Trophoblast cell (in vitro differentiated cells and primary cell): ENCODE results near the gene PXDC1.

Source experiments
- DNase-seq, 2 donors: peaks; one replicate each; pipeline ENCODE4 v3.0.0-alpha.2; 2016
- H2AFZ ChIP-seq: 2 replicates; pipeline ENCODE4 v1.6.1; 2013; ENCODE audit warnings: low read length, moderate library complexity, mild to moderate bottlenecking; ENCODE audit not compliant: insufficient read depth, poor library complexity
- H2AK5ac ChIP-seq: 2 replicates; pipeline ENCODE4 v1.6.1; 2013; ENCODE audit warnings: mild to moderate bottlenecking, low read length
- H2BK120ac ChIP-seq: 2 replicates; pipeline ENCODE4 v1.6.1; 2013; ENCODE audit warnings: low read length, mild to moderate bottlenecking, moderate library complexity; ENCODE audit not compliant: insufficient read depth, poor library complexity
- H2BK12ac ChIP-seq: 2 replicates; pipeline ENCODE4 v1.6.1; 2013; ENCODE audit warnings: mild to moderate bottlenecking, low read length, moderate library complexity
- H2BK5ac ChIP-seq: 2 replicates; pipeline ENCODE4 v1.6.1; 2013; ENCODE audit warnings: low read length, low read depth, moderate library complexity, mild to moderate bottlenecking; ENCODE audit not compliant: poor library complexity
- H3K14ac ChIP-seq: 2 replicates; pipeline ENCODE4 v1.6.1; 2013; ENCODE audit warnings: mild to moderate bottlenecking, low read length
- H3K18ac ChIP-seq: 2 replicates; pipeline ENCODE4 v1.6.1; 2013; ENCODE audit warnings: mild to moderate bottlenecking, low read length
- H3K23ac ChIP-seq: 2 replicates; pipeline ENCODE4 v1.6.1; 2013; ENCODE audit warnings: low read length
- H3K27ac ChIP-seq: 2 replicates; pipeline ENCODE4 v1.5.1; 2013; ENCODE audit warnings: low read depth, mild to moderate bottlenecking, inconsistent platforms, low read length, moderate library complexity
- H3K27me3 ChIP-seq: 2 replicates; pipeline ENCODE4 v1.6.1; 2013; ENCODE audit warnings: inconsistent platforms, mild to moderate bottlenecking, low read length, moderate library complexity; ENCODE audit not compliant: insufficient read depth
- H3K36me3 ChIP-seq, 2 experiments: 1 replicate in 1 of 2; 2 replicates in 1 of 2; pipeline ENCODE4 v1.6.1; 2013; ENCODE audit warnings: low read length in 2 of 2, mild to moderate bottlenecking in 2 of 2, moderate library complexity in 1 of 2; ENCODE audit not compliant: insufficient read depth in 2 of 2, control insufficient read depth in 1 of 2
- H3K4ac ChIP-seq: 2 replicates; pipeline ENCODE4 v1.6.1; 2013; ENCODE audit warnings: low read depth, mild to moderate bottlenecking, low read length, moderate library complexity
- H3K4me1 ChIP-seq, 2 experiments: 1 replicate in 1 of 2; 2 replicates in 1 of 2; pipeline ENCODE4 v1.6.1; 2013; ENCODE audit warnings: low read length in 2 of 2, mild to moderate bottlenecking in 2 of 2, moderate library complexity in 1 of 2; ENCODE audit not compliant: insufficient read depth in 2 of 2, control insufficient read depth in 1 of 2
- H3K4me2 ChIP-seq: 2 replicates; pipeline ENCODE4 v1.6.1; 2013; ENCODE audit warnings: inconsistent platforms, mild to moderate bottlenecking, low read length, moderate library complexity
- H3K4me3 ChIP-seq: 2 replicates; pipeline ENCODE4 v1.5.1; 2013; ENCODE audit warnings: mild to moderate bottlenecking, low read depth, low read length, inconsistent platforms
- H3K79me1 ChIP-seq: one replicate; pipeline ENCODE4 v1.6.1; 2013; ENCODE audit warnings: low read length
- H3K79me2 ChIP-seq: 2 replicates; pipeline ENCODE4 v1.6.1; 2013; ENCODE audit warnings: low read length, mild to moderate bottlenecking; ENCODE audit not compliant: control insufficient read depth, insufficient read depth, poor library complexity
- H3K9ac ChIP-seq: 2 replicates; pipeline ENCODE4 v1.6.1; 2013; ENCODE audit warnings: mild to moderate bottlenecking, low read length
- H3K9me3 ChIP-seq: 2 replicates; pipeline ENCODE4 v1.6.1; 2013; ENCODE audit warnings: low read depth, mild to moderate bottlenecking, control low read depth, inconsistent platforms, low read length; ENCODE audit not compliant: insufficient read depth
- H4K12ac ChIP-seq: 2 replicates; pipeline ENCODE4 v1.6.1; 2013; ENCODE audit warnings: low read depth, mild to moderate bottlenecking, low read length, moderate library complexity
- H4K8ac ChIP-seq: 2 replicates; pipeline ENCODE4 v1.6.1; 2013; ENCODE audit warnings: low read depth, mild to moderate bottlenecking, low read length, moderate library complexity
- H4K91ac ChIP-seq: one replicate; pipeline ENCODE4 v1.6.1; 2013; ENCODE audit warnings: low read depth, mild to moderate bottlenecking, low read length, moderate library complexity
- WGBS: extraction: QIAGEN DNeasy Blood & Tissue Kit; methylation state at CpG from one replicate; pipeline ENCODE4 v1.1.7; 2013; ENCODE audit warnings: missing lambda C conversion rate; ENCODE audit not compliant: insufficient read length, insufficient coverage; ENCODE audit errors: extremely low coverage; 5-methylcytosine and 5-hydroxymethylcytosine counted together

The PXDC1 gene

DNA sequence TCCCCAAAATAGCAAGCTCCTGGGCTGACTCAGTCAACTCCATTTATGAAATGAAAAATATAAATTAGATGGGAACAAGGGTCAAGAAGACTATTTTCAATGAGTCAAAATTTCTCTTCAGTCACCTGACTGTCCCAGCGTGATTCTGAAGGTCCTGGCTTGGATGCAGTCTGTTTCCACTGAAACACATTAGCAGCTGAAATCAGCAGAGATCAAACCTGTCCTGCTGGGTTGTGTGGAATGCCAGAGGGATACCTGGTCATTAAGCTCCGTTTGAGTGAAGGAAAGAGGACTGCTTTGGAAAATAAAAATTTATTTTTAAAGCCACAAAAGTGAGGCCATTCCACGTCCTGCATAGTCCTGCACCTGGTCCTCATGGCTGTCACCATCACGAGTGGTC lies 37.4 kb downstream of the PXDC1 start:
- H3K27me3 ChIP-seq: no peaks in the 10 kb centered on the region
- no peak overlapping the region for H3K18ac ChIP-seq
- H4K8ac ChIP-seq: no peak overlapping the region
- no peak overlapping the region for H3K4ac ChIP-seq
- WGBS: no CpG with 5 or more reads among the region's 4 CpGs
- no peak overlapping the region for H2BK120ac ChIP-seq
- H3K14ac ChIP-seq: no peak overlapping the region
- no peak overlapping the region for H2AK5ac ChIP-seq
- no peak overlapping the region for H2BK12ac ChIP-seq
- H4K91ac ChIP-seq: peak overlapping the region; percentile 63
- H2AFZ ChIP-seq: no peak overlapping the region
- peak overlapping the region; percentile 67 for H3K27ac ChIP-seq
- H3K9me3 ChIP-seq: peaks cover 1% of the 10 kb centered on the region
- H3K36me3 ChIP-seq: peaks cover 0 to 4% of the 10 kb centered on the region in 2 experiments
- peaks cover 3% of the 10 kb centered on the region for H3K79me2 ChIP-seq
- H4K12ac ChIP-seq: no peak overlapping the region
- H3K79me1 ChIP-seq: peaks cover 13% of the 10 kb centered on the region
- H3K4me2 ChIP-seq: no peak overlapping the region
- H3K23ac ChIP-seq: no peak overlapping the region
- no peak overlapping the region for H3K9ac ChIP-seq
- peaks cover 23 to 29% of the 10 kb centered on the region in 2 experiments for H3K4me1 ChIP-seq
- H2BK5ac ChIP-seq: peak overlapping the region; percentile 32
- no peak overlapping the region for H3K4me3 ChIP-seq
- peak; percentile 41 to 65 for DNase-seq

DNA sequence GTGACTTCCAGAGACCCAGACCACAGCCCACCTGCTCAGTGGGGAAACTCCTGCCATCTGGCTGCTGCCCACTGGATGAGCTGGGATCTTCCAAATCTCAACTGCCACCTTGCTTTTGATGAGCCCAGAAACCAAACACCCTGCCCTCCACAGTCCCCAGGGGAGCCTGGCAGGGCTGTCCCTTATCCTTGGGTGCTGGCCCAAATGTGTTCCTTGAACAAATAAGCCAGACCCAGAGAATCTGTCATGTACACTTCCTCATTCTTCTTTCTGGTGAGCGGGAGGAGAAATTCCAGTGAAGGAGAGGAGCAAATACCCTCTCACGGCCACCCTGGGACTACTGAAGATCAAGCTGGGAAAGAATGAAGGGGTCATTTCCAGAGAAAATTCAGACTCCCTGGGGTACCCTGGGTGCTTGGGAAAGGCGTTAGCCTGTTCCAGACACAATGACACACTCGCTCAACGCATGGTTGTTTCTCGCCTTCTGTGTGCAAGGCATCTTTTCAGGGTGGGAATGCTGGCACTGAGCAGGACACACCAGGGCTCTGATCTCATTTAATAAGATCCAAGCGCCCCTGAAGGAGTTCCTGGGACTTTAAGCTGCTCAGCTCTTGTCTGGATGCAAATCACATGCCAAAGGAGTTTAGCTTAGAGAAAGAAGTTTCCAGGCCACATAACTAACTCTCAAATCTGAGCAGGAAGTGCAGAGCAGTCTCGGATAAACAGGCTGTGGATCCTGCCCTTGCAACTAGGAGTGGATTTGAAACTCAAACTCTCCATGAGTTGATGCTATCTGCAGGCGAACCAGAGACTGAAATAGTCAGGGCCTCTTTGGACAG lies 38.5 kb downstream of the PXDC1 start:
- H3K4me3 ChIP-seq: no peak overlapping the region
- H3K14ac ChIP-seq: peak overlapping the region; percentile 77
- H2AK5ac ChIP-seq: peak overlapping the region; percentile 78
- peaks cover 3% of the 10 kb centered on the region for H3K79me2 ChIP-seq
- H3K27me3 ChIP-seq: no peaks in the 10 kb centered on the region
- H4K12ac ChIP-seq: peak overlapping the region; percentile 48
- no peak overlapping the region for H2AFZ ChIP-seq
- peak overlapping the region; percentile 39 for H3K4ac ChIP-seq
- no peak overlapping the region for H3K9ac ChIP-seq
- peaks cover 13% of the 10 kb centered on the region for H3K79me1 ChIP-seq
- peaks cover 0 to 4% of the 10 kb centered on the region in 2 experiments for H3K36me3 ChIP-seq
- H3K27ac ChIP-seq: peak overlapping the region; percentile 67
- peak overlapping the region; percentile 79 for H2BK120ac ChIP-seq
- peak overlapping the region; percentile 79 for H3K18ac ChIP-seq
- peaks cover 1% of the 10 kb centered on the region for H3K9me3 ChIP-seq
- H3K4me2 ChIP-seq: no peak overlapping the region
- peaks cover 19% of the 10 kb centered on the region in 2 experiments for H3K4me1 ChIP-seq
- no peak for DNase-seq
- peak overlapping the region; percentile 87 for H2BK5ac ChIP-seq
- peak overlapping the region; percentile 72 for H4K8ac ChIP-seq
- peak overlapping the region; percentile 94 for H2BK12ac ChIP-seq
- WGBS: no CpG with 5 or more reads among the region's 9 CpGs
- peak overlapping the region; percentile 91 for H4K91ac ChIP-seq
- H3K23ac ChIP-seq: no peak overlapping the region

DNA sequence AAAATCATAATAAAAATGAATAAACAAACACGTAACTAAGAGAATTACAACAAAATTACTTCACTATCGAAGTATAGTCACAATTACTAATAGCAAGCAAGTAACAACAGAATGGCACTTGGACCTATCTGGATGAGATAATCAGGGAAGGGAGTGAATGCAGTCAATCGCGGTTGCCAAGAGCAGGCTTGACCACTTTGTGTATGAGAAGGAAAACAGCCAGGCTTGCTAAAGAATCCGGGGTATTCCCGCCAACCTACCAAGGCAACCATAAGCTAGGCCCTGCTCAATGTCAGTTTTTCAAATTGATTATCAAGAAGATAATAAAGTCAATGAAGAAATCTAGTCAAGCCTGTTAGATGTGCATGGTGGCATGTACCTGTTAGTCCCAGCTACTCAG lies 39.7 kb downstream of the PXDC1 start:
- Histone ChIP-seq H3K9ac (no peak overlapping the region), H4K91ac (no peak overlapping the region), H3K14ac (no peak overlapping the region), H3K4me3 (no peak overlapping the region), H3K27ac (no peak overlapping the region), H3K79me2 (peaks cover 3% of the 10 kb centered on the region), H2AFZ (no peak overlapping the region), H3K36me3 (peaks cover 0 to 4% of the 10 kb centered on the region in 2 experiments), H3K4me2 (no peak overlapping the region), H3K23ac (no peak overlapping the region), H4K8ac (no peak overlapping the region), H3K79me1 (peaks cover 13% of the 10 kb centered on the region), H3K4ac (no peak overlapping the region), H2AK5ac (no peak overlapping the region), H2BK12ac (no peak overlapping the region), H3K9me3 (peaks cover 1% of the 10 kb centered on the region), H3K18ac (no peak overlapping the region), H2BK5ac (no peak overlapping the region), H3K4me1 (peaks cover 19% of the 10 kb centered on the region in 2 experiments), H4K12ac (no peak overlapping the region), H3K27me3 (no peaks in the 10 kb centered on the region), H2BK120ac (no peak overlapping the region)
- no CpG with 5 or more reads among the region's 6 CpGs for WGBS
- peak; percentile 92 to 97 for DNase-seq

DNA sequence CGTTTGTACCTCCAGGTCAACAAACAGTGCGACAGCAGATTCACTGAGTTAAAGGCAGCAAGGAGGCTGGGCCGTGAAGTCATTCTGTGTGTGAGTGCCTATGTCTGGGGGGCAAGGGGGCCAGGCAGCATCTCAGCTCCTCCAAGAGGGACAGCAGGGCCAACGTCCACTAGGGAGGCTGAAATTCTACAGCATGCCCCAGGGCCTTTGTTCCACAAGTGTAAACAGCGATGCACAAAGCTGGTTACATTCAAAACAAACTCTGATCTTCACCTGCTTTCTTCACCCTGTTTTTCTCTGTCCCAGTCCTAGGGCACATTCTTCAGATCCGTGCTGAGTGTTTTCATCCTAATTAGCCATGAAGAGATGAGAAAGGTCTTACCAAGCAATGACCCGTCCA lies 41.1 kb downstream of the PXDC1 start:
- H3K4me1 ChIP-seq: peaks cover 19% of the 10 kb centered on the region in 2 experiments
- H3K27ac ChIP-seq: no peak overlapping the region
- H2AFZ ChIP-seq: no peak overlapping the region
- no peak overlapping the region for H3K4ac ChIP-seq
- no peak for DNase-seq
- H3K9ac ChIP-seq: no peak overlapping the region
- H3K18ac ChIP-seq: no peak overlapping the region
- no peak overlapping the region for H2BK120ac ChIP-seq
- no peak overlapping the region for H3K4me2 ChIP-seq
- no peak overlapping the region for H3K23ac ChIP-seq
- peak overlapping the region; percentile 15 for H2BK12ac ChIP-seq
- no peak overlapping the region for H4K91ac ChIP-seq
- H3K79me1 ChIP-seq: peaks cover 13% of the 10 kb centered on the region
- H2BK5ac ChIP-seq: no peak overlapping the region
- H3K36me3 ChIP-seq: peaks cover 0 to 4% of the 10 kb centered on the region in 2 experiments
- no CpG with 5 or more reads among the region's 7 CpGs for WGBS
- H4K12ac ChIP-seq: no peak overlapping the region
- H3K79me2 ChIP-seq: peaks cover 3% of the 10 kb centered on the region
- no peaks in the 10 kb centered on the region for H3K27me3 ChIP-seq
- no peak overlapping the region for H3K14ac ChIP-seq
- no peak overlapping the region for H2AK5ac ChIP-seq
- H3K4me3 ChIP-seq: no peak overlapping the region
- peaks cover 1% of the 10 kb centered on the region for H3K9me3 ChIP-seq
- H4K8ac ChIP-seq: no peak overlapping the region
